SIG-M5 (cell line): ENCODE measurements around the gene DCC.

Experiments
- DNase-seq: peaks from one replicate; lab custom pipeline; 2025; lab: John Stamatoyannopoulos, UW

DCC gene

GRCh38 chr18:52339891-52340371, at the start of gene DCC:
Gene DCC, plus strand, starts transcription at chr18:52340197. Its CDS starts 591 bp downstream, at chr18:52340788.
- DNase-seq, result no peak

GRCh38 chr18:52310651-52311050, 29.3 kb upstream of the DCC start:
- no peak for DNase-seq

GRCh38 chr18:52311331-52311730, 28.7 kb upstream of the DCC start:
- no peak for DNase-seq

GRCh38 chr18:52312346-52312745, 27.7 kb upstream of the DCC start:
- DNase-seq, result no peak

- DNase-seq, result no peak
Measured at GRCh38 chr18:52313213-52313612, 26.8 kb upstream of the DCC start.

GRCh38 chr18:52319424-52319983, 20.5 kb upstream of the DCC start:
- DNase-seq, result no peak

- no peak for DNase-seq
Measured at GRCh38 chr18:52322307-52322706, 17.7 kb upstream of the DCC start.

- no peak for DNase-seq
Measured at GRCh38 chr18:52323802-52324201, 16.2 kb upstream of the DCC start.

GRCh38 chr18:52325997-52326396, 14.0 kb upstream of the DCC start:
- DNase-seq, result no peak

- no peak for DNase-seq
Measured at GRCh38 chr18:52333860-52334259, 6.1 kb upstream of the DCC start.

GRCh38 chr18:52334307-52334706, 5.7 kb upstream of the DCC start:
- DNase-seq, result no peak

GRCh38 chr18:52334896-52335295, 5.1 kb upstream of the DCC start:
- DNase-seq, result no peak

GRCh38 chr18:52337276-52337675, 2.7 kb upstream of the DCC start:
- DNase-seq, result no peak

- no peak for DNase-seq
Measured at GRCh38 chr18:52340406-52341102, 557 bp downstream of the DCC start.

- DNase-seq, result no peak
Measured at GRCh38 chr18:52341103-52341432, 1.1 kb downstream of the DCC start.

- no peak for DNase-seq
Measured at GRCh38 chr18:52341608-52342381, 1.8 kb downstream of the DCC start.

GRCh38 chr18:52342456-52342855, 2.5 kb downstream of the DCC start:
- no peak for DNase-seq

- DNase-seq, result no peak
Measured at GRCh38 chr18:52343138-52343537, 3.1 kb downstream of the DCC start.

GRCh38 chr18:52343731-52344340, 3.8 kb downstream of the DCC start:
- DNase-seq, result no peak

- no peak for DNase-seq
Measured at GRCh38 chr18:52344881-52345280, 4.9 kb downstream of the DCC start.

GRCh38 chr18:52345428-52345827, 5.4 kb downstream of the DCC start:
- no peak for DNase-seq

GRCh38 chr18:52348209-52348608, 8.2 kb downstream of the DCC start:
- no peak for DNase-seq

- no peak for DNase-seq
Measured at GRCh38 chr18:52349498-52349897, 9.5 kb downstream of the DCC start.
